ENCODE results near the gene ZNF579.

ZNF579 gene, protein sequence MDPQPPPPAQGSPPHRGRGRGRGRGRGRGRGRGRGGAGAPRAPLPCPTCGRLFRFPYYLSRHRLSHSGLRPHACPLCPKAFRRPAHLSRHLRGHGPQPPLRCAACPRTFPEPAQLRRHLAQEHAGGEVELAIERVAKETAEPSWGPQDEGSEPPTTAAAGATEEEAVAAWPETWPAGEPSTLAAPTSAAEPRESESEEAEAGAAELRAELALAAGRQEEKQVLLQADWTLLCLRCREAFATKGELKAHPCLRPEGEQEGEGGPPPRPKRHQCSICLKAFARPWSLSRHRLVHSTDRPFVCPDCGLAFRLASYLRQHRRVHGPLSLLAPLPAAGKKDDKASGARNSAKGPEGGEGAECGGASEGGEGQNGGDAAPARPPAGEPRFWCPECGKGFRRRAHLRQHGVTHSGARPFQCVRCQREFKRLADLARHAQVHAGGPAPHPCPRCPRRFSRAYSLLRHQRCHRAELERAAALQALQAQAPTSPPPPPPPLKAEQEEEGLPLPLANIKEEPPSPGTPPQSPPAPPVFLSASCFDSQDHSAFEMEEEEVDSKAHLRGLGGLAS

DNA sequence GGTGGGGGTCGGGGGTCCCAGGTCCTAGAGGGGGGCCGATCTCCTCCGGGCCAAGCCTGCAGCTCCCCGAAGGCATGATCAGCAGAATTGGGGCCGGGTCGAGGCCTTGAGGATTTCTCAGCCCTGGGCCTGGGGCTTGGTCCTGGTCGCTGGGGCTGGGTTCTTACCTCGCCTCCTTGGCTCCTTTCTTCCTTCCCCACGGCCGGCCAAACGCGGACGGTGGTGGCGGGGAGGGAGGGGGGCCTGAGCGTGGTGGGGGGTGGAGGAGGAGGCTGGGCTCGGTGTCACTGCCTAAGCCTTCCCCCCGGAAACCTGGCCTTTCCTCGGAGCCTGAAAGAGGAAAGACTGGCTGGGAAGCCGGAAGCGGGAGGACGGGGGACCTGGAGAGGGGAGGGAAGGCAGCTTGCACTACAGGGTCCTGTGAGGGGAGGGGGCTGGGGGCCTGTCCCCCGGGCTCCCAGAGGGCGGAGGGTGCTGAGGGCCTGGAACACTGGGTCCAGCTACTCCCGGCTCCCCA, at the start of gene ZNF579:
TSS of gene ZNF579 (minus strand) at position 221 of the 517 bp plus-strand sequence. CDS start 1,209 bp downstream, outside the sequence.
- no peaks in the 10 kb centered on the region for H3K36me3 ChIP-seq (ENCODE audit: insufficient read depth, low read length)
- H3K4me1 ChIP-seq (ENCODE audit: control insufficient read depth, insufficient read depth, low read length, unreplicated experiment), result peaks cover 3% of the 10 kb centered on the region
- peaks cover 13% of the 10 kb centered on the region for H3K79me2 ChIP-seq (ENCODE audit: control insufficient read depth, insufficient read depth, low read length, unreplicated experiment)
- peak within 1 kb of the TSS; percentile 91 for H3K4me3 ChIP-seq (ENCODE audit: low read depth, low read length)
- no peaks in the 10 kb centered on the region; the same call in 1 of the 2 replicates for H3K27me3 ChIP-seq (ENCODE audit: insufficient read depth, low read length)
- peak within 1 kb of the TSS; percentile 40 for H3K27ac ChIP-seq (ENCODE audit: low read depth, low read length)
- H2AFZ ChIP-seq (ENCODE audit: low read length, unreplicated experiment), result peak within 1 kb of the TSS; percentile 82

DNA sequence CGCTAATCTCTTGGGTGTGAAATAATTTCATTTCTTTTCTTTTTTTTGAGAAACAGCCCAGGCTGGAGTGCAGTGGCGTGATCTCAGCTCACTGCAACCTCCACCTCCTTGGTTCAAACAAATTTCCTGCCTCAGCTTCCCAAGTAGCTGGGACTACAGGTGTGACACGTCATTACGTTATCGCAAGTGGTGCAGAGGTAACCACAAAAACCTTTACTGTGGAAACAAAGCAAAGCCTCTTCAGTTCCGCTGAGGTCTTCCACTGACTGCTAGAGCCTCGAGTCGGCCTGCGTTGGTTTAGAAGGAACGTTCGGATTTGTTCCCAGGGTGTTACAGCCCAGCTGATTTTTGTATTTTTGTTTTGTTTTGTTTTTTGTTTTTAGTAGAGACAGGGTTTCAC, 45.7 kb upstream of the ZNF579 start:
- H3K27me3 ChIP-seq (ENCODE audit: insufficient read depth, low read length), result no peaks in the 10 kb centered on the region
- H3K4me3 ChIP-seq (ENCODE audit: low read depth, low read length), result no peak overlapping the region
- no peak overlapping the region for H3K27ac ChIP-seq (ENCODE audit: low read depth, low read length)
- no peaks in the 10 kb centered on the region for H3K79me2 ChIP-seq (ENCODE audit: control insufficient read depth, insufficient read depth, low read length, unreplicated experiment)
- no peaks in the 10 kb centered on the region for H3K36me3 ChIP-seq (ENCODE audit: insufficient read depth, low read length)
- no peak overlapping the region for H2AFZ ChIP-seq (ENCODE audit: low read length, unreplicated experiment)
- H3K4me1 ChIP-seq (ENCODE audit: control insufficient read depth, insufficient read depth, low read length, unreplicated experiment), result no peaks in the 10 kb centered on the region

DNA sequence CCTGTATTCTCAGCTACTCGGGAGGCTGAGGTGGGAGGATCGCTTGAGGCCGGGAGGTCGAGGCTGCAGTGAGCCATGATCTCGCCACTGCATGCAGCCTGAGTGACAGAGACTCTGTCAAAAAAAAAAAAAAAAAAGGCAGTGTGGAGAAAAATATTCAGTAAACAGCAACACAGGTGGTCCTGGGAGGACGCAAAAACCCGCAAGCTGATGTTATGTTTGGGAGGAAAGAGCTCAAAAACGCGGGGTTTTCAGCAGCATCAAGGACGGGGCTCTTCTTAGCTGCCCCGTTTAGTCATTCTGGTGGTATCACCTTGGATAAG, 44.3 kb upstream of the ZNF579 start:
- no peaks in the 10 kb centered on the region for H3K36me3 ChIP-seq (ENCODE audit: insufficient read depth, low read length)
- H2AFZ ChIP-seq (ENCODE audit: low read length, unreplicated experiment), result peak overlapping the region; percentile 43
- no peaks in the 10 kb centered on the region for H3K79me2 ChIP-seq (ENCODE audit: control insufficient read depth, insufficient read depth, low read length, unreplicated experiment)
- H3K4me1 ChIP-seq (ENCODE audit: control insufficient read depth, insufficient read depth, low read length, unreplicated experiment), result no peaks in the 10 kb centered on the region
- peak overlapping the region; percentile 78 for H3K4me3 ChIP-seq (ENCODE audit: low read depth, low read length)
- no peaks in the 10 kb centered on the region for H3K27me3 ChIP-seq (ENCODE audit: insufficient read depth, low read length)
- no peak overlapping the region for H3K27ac ChIP-seq (ENCODE audit: low read depth, low read length)

DNA sequence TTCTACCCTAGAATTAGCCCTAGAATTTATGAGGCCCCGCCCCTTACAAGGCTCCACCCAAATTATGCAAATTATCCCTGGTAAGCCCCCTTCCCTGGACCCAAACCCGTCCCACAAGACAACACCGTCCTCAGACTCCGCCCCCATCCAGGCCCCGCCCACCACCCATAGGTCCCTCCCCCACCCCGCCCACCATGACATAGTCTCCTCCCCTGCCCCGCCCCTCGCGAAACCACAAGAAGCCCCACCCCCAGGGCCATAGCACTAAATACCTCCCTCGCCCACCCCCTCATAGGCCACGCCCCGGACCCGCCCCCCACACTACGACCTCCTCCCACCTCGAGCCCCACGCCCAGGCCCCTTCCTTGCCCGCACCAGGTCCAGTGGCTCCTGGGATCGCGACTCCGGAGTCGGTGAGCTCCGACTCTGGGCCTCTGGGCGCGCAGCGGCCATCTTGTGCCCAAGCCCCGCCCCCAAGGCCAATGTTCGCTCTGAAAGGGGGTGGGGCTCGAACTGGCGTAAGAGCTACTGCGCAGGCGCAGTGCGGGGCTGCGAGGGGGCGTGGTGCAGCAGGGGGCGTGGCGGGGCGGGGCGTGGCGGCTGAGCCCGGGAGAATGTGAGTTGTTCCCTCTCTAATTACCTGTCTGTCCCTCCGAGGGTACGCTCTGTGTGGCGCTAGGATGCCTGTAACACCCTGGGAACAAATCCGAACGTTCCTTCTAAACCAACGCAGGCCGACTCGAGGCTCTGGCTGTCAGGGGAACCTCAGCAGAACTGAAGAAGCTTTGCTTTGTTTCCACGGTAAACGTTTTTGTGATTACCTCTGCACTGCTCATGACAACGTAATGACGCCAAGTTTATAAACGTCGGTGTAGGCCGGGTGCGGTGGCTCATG, 43.7 kb upstream of the ZNF579 start, which contains the start of gene ZNF784:
TSS of gene ZNF784 (minus strand) at position 458 of the 895 bp plus-strand sequence. CDS start at position 453, 5 bp downstream.
- H3K27me3 ChIP-seq (ENCODE audit: insufficient read depth, low read length), result no peaks in the 10 kb centered on the region

DNA sequence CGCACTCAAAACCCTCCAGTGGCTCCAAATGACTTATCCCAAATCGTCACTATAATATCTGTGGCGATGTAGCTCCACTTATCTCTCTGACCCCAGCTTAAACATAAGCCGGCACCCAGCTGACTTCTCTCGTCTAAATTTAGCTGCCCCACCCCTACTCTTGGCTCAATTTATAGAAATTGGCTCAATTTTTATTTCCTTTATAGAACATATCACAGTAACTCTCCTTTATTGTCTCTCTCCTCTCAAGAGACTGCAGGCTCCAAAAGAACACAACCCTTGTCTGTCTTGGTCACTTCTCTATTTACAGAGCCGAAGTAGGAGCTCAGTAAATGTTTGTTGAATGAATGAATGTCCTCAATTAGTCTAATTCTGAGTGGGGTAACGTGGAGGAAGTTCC, 42.9 kb upstream of the ZNF579 start:
- Histone ChIP-seq H3K4me1 (ENCODE audit: control insufficient read depth, insufficient read depth, low read length, unreplicated experiment) (no peaks in the 10 kb centered on the region), H3K79me2 (ENCODE audit: control insufficient read depth, insufficient read depth, low read length, unreplicated experiment) (no peaks in the 10 kb centered on the region), H3K36me3 (ENCODE audit: insufficient read depth, low read length) (no peaks in the 10 kb centered on the region), H2AFZ (ENCODE audit: low read length, unreplicated experiment) (no peak overlapping the region), H3K27me3 (ENCODE audit: insufficient read depth, low read length) (no peaks in the 10 kb centered on the region), H3K4me3 (ENCODE audit: low read depth, low read length) (peak overlapping the region; percentile 13; the same call in 1 of the 2 replicates), H3K27ac (ENCODE audit: low read depth, low read length) (no peak overlapping the region)

More for the DNA sequence above, 43.7 kb upstream of the ZNF579 start, which contains the start of gene ZNF784:
- peak within 1 kb of the TSS; percentile 80 for H3K27ac ChIP-seq (ENCODE audit: low read depth, low read length)
- no peaks in the 10 kb centered on the region for H3K79me2 ChIP-seq (ENCODE audit: control insufficient read depth, insufficient read depth, low read length, unreplicated experiment)
- H3K4me3 ChIP-seq (ENCODE audit: low read depth, low read length), result peak within 1 kb of the TSS; percentile 78
- H2AFZ ChIP-seq (ENCODE audit: low read length, unreplicated experiment), result peak within 1 kb of the TSS; percentile 43
- no peaks in the 10 kb centered on the region for H3K36me3 ChIP-seq (ENCODE audit: insufficient read depth, low read length)
- no peaks in the 10 kb centered on the region for H3K4me1 ChIP-seq (ENCODE audit: control insufficient read depth, insufficient read depth, low read length, unreplicated experiment)

DNA sequence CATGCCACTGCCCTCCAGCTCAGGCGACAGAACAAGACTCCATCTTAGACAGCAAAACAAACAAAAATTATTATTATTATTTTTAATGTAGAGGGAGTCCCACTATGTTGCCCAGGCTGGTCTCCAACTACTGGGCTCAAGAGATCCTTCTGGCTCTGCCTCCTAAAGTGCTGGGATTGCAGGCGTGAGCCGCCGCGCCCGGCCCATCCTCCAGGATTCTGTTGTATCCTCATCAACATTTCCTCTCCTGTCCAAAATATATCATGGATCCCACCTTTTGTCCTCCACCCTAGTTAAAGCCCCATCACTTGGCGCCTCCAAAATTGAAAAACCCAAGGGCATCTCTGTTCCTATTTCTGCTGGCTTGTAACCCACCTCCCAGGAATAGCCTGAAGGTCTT, 42.5 kb upstream of the ZNF579 start:
- Histone ChIP-seq H3K79me2 (ENCODE audit: control insufficient read depth, insufficient read depth, low read length, unreplicated experiment) (no peaks in the 10 kb centered on the region), H3K4me3 (ENCODE audit: low read depth, low read length) (no peak overlapping the region), H2AFZ (ENCODE audit: low read length, unreplicated experiment) (no peak overlapping the region), H3K27ac (ENCODE audit: low read depth, low read length) (no peak overlapping the region), H3K27me3 (ENCODE audit: insufficient read depth, low read length) (no peaks in the 10 kb centered on the region), H3K4me1 (ENCODE audit: control insufficient read depth, insufficient read depth, low read length, unreplicated experiment) (no peaks in the 10 kb centered on the region), H3K36me3 (ENCODE audit: insufficient read depth, low read length) (no peaks in the 10 kb centered on the region)

DNA sequence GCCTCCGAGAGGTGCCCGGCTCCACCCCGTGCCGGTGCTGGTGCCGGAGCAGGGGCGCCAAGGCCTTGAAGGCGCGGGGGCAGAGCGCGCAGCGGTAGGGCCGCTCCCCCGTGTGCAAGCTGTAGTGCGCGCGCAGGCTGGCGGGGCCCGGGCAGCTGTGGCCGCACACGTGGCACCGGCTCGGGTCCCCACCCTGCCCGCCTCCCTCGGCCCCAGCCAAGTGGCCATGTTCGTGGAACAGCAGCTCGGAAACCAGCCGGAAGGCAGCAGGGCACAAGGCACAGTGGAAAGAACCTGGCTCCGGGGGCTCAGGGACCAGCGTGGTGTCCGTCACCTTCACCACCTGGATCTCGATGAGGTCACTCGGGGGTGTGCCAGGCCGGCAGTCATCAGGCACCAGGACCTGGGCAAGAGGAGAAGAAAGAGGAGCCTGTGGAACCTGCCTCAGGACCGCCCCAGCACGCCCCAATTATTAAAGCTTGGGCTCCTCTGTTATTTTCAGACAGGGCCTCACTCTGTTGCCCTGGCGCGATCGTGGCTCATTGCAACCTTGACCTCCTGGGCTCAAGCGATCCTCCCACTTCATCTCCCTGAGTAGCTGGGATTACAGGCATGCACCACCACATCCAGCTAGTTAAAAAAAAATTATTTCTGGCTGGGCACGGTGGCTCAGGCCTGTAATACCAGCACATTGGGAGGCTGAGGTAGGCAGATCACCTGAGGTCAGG, 41.8 kb upstream of the ZNF579 start:
- Histone ChIP-seq H3K79me2 (ENCODE audit: control insufficient read depth, insufficient read depth, low read length, unreplicated experiment) (no peaks in the 10 kb centered on the region), H3K4me1 (ENCODE audit: control insufficient read depth, insufficient read depth, low read length, unreplicated experiment) (no peaks in the 10 kb centered on the region), H3K36me3 (ENCODE audit: insufficient read depth, low read length) (no peaks in the 10 kb centered on the region), H3K27ac (ENCODE audit: low read depth, low read length) (no peak overlapping the region), H3K4me3 (ENCODE audit: low read depth, low read length) (no peak overlapping the region), H2AFZ (ENCODE audit: low read length, unreplicated experiment) (no peak overlapping the region), H3K27me3 (ENCODE audit: insufficient read depth, low read length) (no peaks in the 10 kb centered on the region)

DNA sequence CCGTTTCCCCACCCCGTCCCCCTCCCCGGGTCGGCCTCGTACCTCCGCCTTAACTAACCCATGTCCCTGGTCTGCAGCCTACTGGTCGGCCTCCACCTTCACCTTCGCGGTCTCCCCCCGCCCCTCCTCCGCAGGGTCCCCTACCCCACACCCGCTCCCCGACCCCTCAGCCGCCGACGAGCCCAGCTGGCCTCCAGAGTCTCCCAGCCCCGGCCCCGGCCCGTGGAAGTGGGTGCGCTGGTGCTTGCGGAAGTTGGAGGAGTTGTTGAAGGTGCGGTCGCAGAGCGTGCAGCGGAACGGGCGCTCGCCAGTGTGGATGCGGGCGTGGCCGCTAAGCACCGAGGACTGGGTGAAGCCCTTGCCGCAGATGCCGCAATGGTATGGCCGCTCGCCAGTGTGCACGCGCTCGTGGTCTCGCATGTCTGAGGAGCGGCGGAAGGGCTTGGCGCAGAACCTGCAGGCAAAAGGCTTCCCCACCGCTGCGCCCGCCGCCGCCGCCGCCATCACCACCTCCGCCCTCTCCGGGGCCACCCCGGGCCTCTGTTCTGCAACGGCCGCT, 41.1 kb upstream of the ZNF579 start:
- H2AFZ ChIP-seq (ENCODE audit: low read length, unreplicated experiment), result no peak overlapping the region
- no peak overlapping the region for H3K27ac ChIP-seq (ENCODE audit: low read depth, low read length)
- H3K27me3 ChIP-seq (ENCODE audit: insufficient read depth, low read length), result no peaks in the 10 kb centered on the region
- no peak overlapping the region for H3K4me3 ChIP-seq (ENCODE audit: low read depth, low read length)
- H3K4me1 ChIP-seq (ENCODE audit: control insufficient read depth, insufficient read depth, low read length, unreplicated experiment), result no peaks in the 10 kb centered on the region
- no peaks in the 10 kb centered on the region for H3K79me2 ChIP-seq (ENCODE audit: control insufficient read depth, insufficient read depth, low read length, unreplicated experiment)
- no peaks in the 10 kb centered on the region for H3K36me3 ChIP-seq (ENCODE audit: insufficient read depth, low read length)

DNA sequence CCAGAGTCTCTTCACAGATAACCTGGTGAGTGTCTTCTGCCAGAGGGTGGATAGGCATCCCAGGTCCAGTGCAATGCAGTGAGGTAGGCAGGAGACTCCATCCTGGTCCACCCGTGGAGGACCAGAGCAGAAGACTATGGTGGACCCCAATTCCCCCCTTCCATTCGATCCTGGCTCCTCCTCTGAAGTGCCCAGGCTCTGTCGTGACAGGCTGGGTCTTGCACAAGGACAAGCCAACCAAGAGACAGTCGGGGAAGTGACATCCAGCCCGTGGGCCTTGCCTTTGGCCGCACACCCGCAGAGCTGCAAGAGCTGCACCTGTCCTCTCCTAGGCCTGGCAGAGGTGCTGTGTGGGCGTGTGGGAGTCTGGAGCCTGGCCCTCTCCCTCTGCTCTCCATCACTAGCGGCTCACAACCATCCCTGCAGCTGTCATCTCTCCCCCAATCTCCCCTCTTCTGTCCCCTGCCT, 40.6 kb upstream of the ZNF579 start:
- H2AFZ ChIP-seq (ENCODE audit: low read length, unreplicated experiment), result no peak overlapping the region
- no peaks in the 10 kb centered on the region for H3K79me2 ChIP-seq (ENCODE audit: control insufficient read depth, insufficient read depth, low read length, unreplicated experiment)
- no peaks in the 10 kb centered on the region for H3K4me1 ChIP-seq (ENCODE audit: control insufficient read depth, insufficient read depth, low read length, unreplicated experiment)
- H3K4me3 ChIP-seq (ENCODE audit: low read depth, low read length), result no peak overlapping the region
- H3K27me3 ChIP-seq (ENCODE audit: insufficient read depth, low read length), result no peaks in the 10 kb centered on the region
- H3K27ac ChIP-seq (ENCODE audit: low read depth, low read length), result no peak overlapping the region
- H3K36me3 ChIP-seq (ENCODE audit: insufficient read depth, low read length), result no peaks in the 10 kb centered on the region

Data from ACC112 (cell line).